NOMO-1 treated with dmso at 0.1 percent for 144 hours (cell line): Measurements from ENCODE around the gene MCU.
"Not testable (repeated sequence)": the region's sequence is repeated elsewhere in the genome, so short reads cannot be mapped to it uniquely, and the experiment has no call there.

ENCODE experiments used
- DNase-seq: peaks from one replicate; lab custom pipeline; 2025; ENCODE audit not compliant: unreplicated experiment; lab: John Stamatoyannopoulos, UW

The MCU gene

GRCh38 chr10:72888151-72888638, 196.3 kb downstream of the MCU start:
- no peak for DNase-seq

GRCh38 chr10:72889391-72889831, 197.5 kb downstream of the MCU start:
- DNase-seq = no peak

GRCh38 chr10:72890086-72890485, 198.1 kb downstream of the MCU start:
- no peak for DNase-seq

- DNase-seq = no peak
These were observed 201.3 kb downstream of the MCU start, which contains the start of gene OIT3 for GRCh38 chr10:72893136-72893798. Gene OIT3, plus strand, starts transcription at chr10:72893739. Its CDS starts 60 bp downstream, at chr10:72893799.

GRCh38 chr10:72895236-72895850, 203.4 kb downstream of the MCU start:
- DNase-seq = no peak

GRCh38 chr10:72898616-72899015, 206.7 kb downstream of the MCU start:
- DNase-seq = no peak

GRCh38 chr10:72899545-72899944, 207.6 kb downstream of the MCU start:
- DNase-seq = no peak

- DNase-seq = not testable (repeated sequence)
These were observed 212.1 kb downstream of the MCU start for GRCh38 chr10:72903941-72904446.

GRCh38 chr10:72904806-72905205, 212.9 kb downstream of the MCU start:
- DNase-seq = peak; percentile 48

GRCh38 chr10:72906446-72906845, 214.5 kb downstream of the MCU start:
- no peak for DNase-seq

GRCh38 chr10:72910705-72911104, 218.8 kb downstream of the MCU start:
- DNase-seq = no peak

- DNase-seq = no peak
These were observed 219.8 kb downstream of the MCU start for GRCh38 chr10:72911758-72912157.

GRCh38 chr10:72912736-72913135, 220.8 kb downstream of the MCU start:
- DNase-seq = no peak

GRCh38 chr10:72913287-72913686, 221.3 kb downstream of the MCU start:
- no peak for DNase-seq

- not testable (repeated sequence) for DNase-seq
These were observed 225.3 kb downstream of the MCU start for GRCh38 chr10:72917201-72917600.

GRCh38 chr10:72917803-72918332, 225.9 kb downstream of the MCU start:
- DNase-seq = not testable (repeated sequence)

- DNase-seq = no peak
These were observed 226.4 kb downstream of the MCU start for GRCh38 chr10:72918352-72918751.

- not testable (repeated sequence) for DNase-seq
These were observed 229.3 kb downstream of the MCU start for GRCh38 chr10:72921147-72921683.

GRCh38 chr10:72924351-72924750, 232.4 kb downstream of the MCU start:
- no peak for DNase-seq

- no peak for DNase-seq
These were observed 234.1 kb downstream of the MCU start for GRCh38 chr10:72925951-72926465.

GRCh38 chr10:72927485-72927884, 235.5 kb downstream of the MCU start:
- DNase-seq = no peak
